ENCODE data around the gene TBC1D22A. TPM values are rescaled to one million over a fixed set of nuclear protein-coding genes. Genes with fewer than 3 reads are reported as not detected.

TBC1D22A gene
- polyA plus RNA-seq, 1 experiment = 19.8 TPM

GRCh38 chr22:46844606-46845210 lies 82.3 kb downstream of the TBC1D22A start:
- POLR2A ChIA-PET = interaction anchor here (1.6 kb wide), 1 partner anchor 15 kb away, joined by 5 read pairs; no protein-coding TSS in a partner anchor
- CTCF ChIA-PET = interaction anchor here (0.8 to 4.5 kb wide), 25 partner anchors 9 to 1648 kb away, joined by 3 to 25 read pairs (median 4); no protein-coding TSS in a partner anchor
- H3K27ac ChIP-seq (ENCODE audit: low read depth, low read length) = no peak overlapping the region

GRCh38 chr22:46845296-46846149 lies 83.1 kb downstream of the TBC1D22A start:
- no peaks in the 10 kb centered on the region; the same call in 1 of the 2 replicates for H3K9me3 ChIP-seq (ENCODE audit: control insufficient read depth, insufficient read depth, low read length)
- H3K27ac ChIP-seq (ENCODE audit: low read depth, low read length) = peak overlapping the region; percentile 39
- no peak for DNase-seq (ENCODE audit: low read depth, low spot score)
- H3K27me3 ChIP-seq (ENCODE audit: control insufficient read depth, insufficient read depth, low read length) = no peaks in the 10 kb centered on the region
- CTCF ChIA-PET = interaction anchor here (0.5 to 4.5 kb wide), 35 partner anchors 10 to 1647 kb away, joined by 3 to 25 read pairs (median 3); no protein-coding TSS in a partner anchor
- H3K4me3 ChIP-seq (ENCODE audit: low read depth, low read length) = peak overlapping the region; percentile 36
- POLR2A ChIA-PET = interaction anchor here (1.6 kb wide), 1 partner anchor 16 kb away, joined by 5 read pairs; no protein-coding TSS in a partner anchor
- peak; percentile 66 for TF ChIP-seq CTCF (IDR thresholded peaks at IDR 0.05; ENCODE audit: low read depth, low read length)

More at GRCh38 chr22:46844606-46845210, 82.3 kb downstream of the TBC1D22A start:
- no peak for TF ChIP-seq CTCF (IDR thresholded peaks at IDR 0.05; ENCODE audit: low read depth, low read length)
- Histone ChIP-seq H3K4me3 (ENCODE audit: low read depth, low read length) (no peak overlapping the region), H3K27me3 (ENCODE audit: control insufficient read depth, insufficient read depth, low read length) (no peaks in the 10 kb centered on the region), H3K9me3 (ENCODE audit: control insufficient read depth, insufficient read depth, low read length) (no peaks in the 10 kb centered on the region; the same call in 1 of the 2 replicates)
- no peak for DNase-seq (ENCODE audit: low read depth, low spot score)

GRCh38 chr22:46846150-46846831 lies 83.8 kb downstream of the TBC1D22A start:
- POLR2A ChIA-PET = interaction anchor here (1.6 kb wide), 1 partner anchor 17 kb away, joined by 5 read pairs; no protein-coding TSS in a partner anchor
- no peak overlapping the region for H3K4me3 ChIP-seq (ENCODE audit: low read depth, low read length)
- no peak for DNase-seq (ENCODE audit: low read depth, low spot score)
- no peak for TF ChIP-seq CTCF (IDR thresholded peaks at IDR 0.05; ENCODE audit: low read depth, low read length)
- CTCF ChIA-PET = interaction anchor here (0.7 to 4.5 kb wide), 18 partner anchors 10 to 1647 kb away, joined by 3 to 25 read pairs (median 4); no protein-coding TSS in a partner anchor
- no peak overlapping the region for H3K27ac ChIP-seq (ENCODE audit: low read depth, low read length)
- no peaks in the 10 kb centered on the region; the same call in 1 of the 2 replicates for H3K9me3 ChIP-seq (ENCODE audit: control insufficient read depth, insufficient read depth, low read length)
- no peaks in the 10 kb centered on the region for H3K27me3 ChIP-seq (ENCODE audit: control insufficient read depth, insufficient read depth, low read length)

- no peak for TF ChIP-seq CTCF (IDR thresholded peaks at IDR 0.05; ENCODE audit: low read depth, low read length)
- Histone ChIP-seq H3K4me3 (ENCODE audit: low read depth, low read length) (no peak overlapping the region), H3K27me3 (ENCODE audit: control insufficient read depth, insufficient read depth, low read length) (no peaks in the 10 kb centered on the region), H3K27ac (ENCODE audit: low read depth, low read length) (no peak overlapping the region), H3K9me3 (ENCODE audit: control insufficient read depth, insufficient read depth, low read length) (no peaks in the 10 kb centered on the region; the same call in 1 of the 2 replicates)
- DNase-seq (ENCODE audit: low read depth, low spot score) = no peak
- POLR2A ChIA-PET = no interaction called here
- CTCF ChIA-PET = no interaction called here
These were observed 84.4 kb downstream of the TBC1D22A start for GRCh38 chr22:46846832-46847355.

Measured in AG04450 (cell line).